Stimulated activated CD4-positive, alpha-beta T cell treated with anti-CD3 and anti-CD28 coated beads, Interleukin-4, amount 100 ng/mL, for 24 hours (primary cell): ENCODE results near the gene NDST1.

Experiments
- DNase-seq: peaks from one replicate; pipeline ENCODE4 v3.0.0-alpha.2; 2020

The NDST1 gene

GRCh38 chr5:150489360-150490295 lies 18.3 kb upstream of the NDST1 start:
- DNase-seq, result no peak

GRCh38 chr5:150490296-150490669 lies 17.6 kb upstream of the NDST1 start:
- no peak for DNase-seq

GRCh38 chr5:150490754-150491153 lies 17.2 kb upstream of the NDST1 start:
- DNase-seq, result no peak

- DNase-seq, result no peak
These were observed 16.1 kb upstream of the NDST1 start for GRCh38 chr5:150491876-150492275.

- DNase-seq, result no peak
These were observed 15.3 kb upstream of the NDST1 start for GRCh38 chr5:150492621-150493020.

GRCh38 chr5:150496098-150496497 lies 11.8 kb upstream of the NDST1 start:
- no peak for DNase-seq

GRCh38 chr5:150496534-150496933 lies 11.4 kb upstream of the NDST1 start:
- DNase-seq, result no peak

- DNase-seq, result no peak
These were observed 10.5 kb upstream of the NDST1 start for GRCh38 chr5:150497274-150497988.

GRCh38 chr5:150497989-150498317 lies 10.0 kb upstream of the NDST1 start:
- DNase-seq, result no peak

- DNase-seq, result no peak
These were observed 9.4 kb upstream of the NDST1 start for GRCh38 chr5:150498501-150498900.

- DNase-seq, result no peak
These were observed 9.0 kb upstream of the NDST1 start for GRCh38 chr5:150498971-150499370.

GRCh38 chr5:150499437-150499956 lies 8.4 kb upstream of the NDST1 start:
- no peak for DNase-seq

- DNase-seq, result no peak
These were observed 7.5 kb upstream of the NDST1 start for GRCh38 chr5:150500328-150500841.

- DNase-seq, result no peak
These were observed 7.0 kb upstream of the NDST1 start for GRCh38 chr5:150500905-150501304.

GRCh38 chr5:150502106-150502505 lies 5.8 kb upstream of the NDST1 start:
- no peak for DNase-seq

GRCh38 chr5:150502847-150503246 lies 5.1 kb upstream of the NDST1 start:
- DNase-seq, result no peak

GRCh38 chr5:150503386-150503785 lies 4.5 kb upstream of the NDST1 start:
- DNase-seq, result no peak

GRCh38 chr5:150503977-150504620 lies 3.8 kb upstream of the NDST1 start:
- no peak for DNase-seq

- no peak for DNase-seq
These were observed 2.9 kb upstream of the NDST1 start for GRCh38 chr5:150505041-150505511.

GRCh38 chr5:150505816-150506215 lies 2.1 kb upstream of the NDST1 start:
- no peak for DNase-seq

GRCh38 chr5:150506571-150507473 lies 1.1 kb upstream of the NDST1 start:
- DNase-seq, result no peak

GRCh38 chr5:150508277-150508640 lies 328 bp downstream of the NDST1 start:
- DNase-seq, result no peak
